Stomach smooth muscle (tissue), 2 donors: ENCODE measurements around the gene RUNX3.

ENCODE experiments used
- H3K27ac ChIP-seq: one replicate; pipeline ENCODE4 v1.7.0; 2013; ENCODE audit warnings: mild to moderate bottlenecking, low read length, inconsistent platforms
- H3K27me3 ChIP-seq, 2 donors: one replicate each; pipeline ENCODE4 v1.7.0; 2013; ENCODE audit warnings: low read length in 2 of 2; ENCODE audit not compliant: insufficient read depth in 2 of 2, control insufficient read depth in 1 of 2
- H3K36me3 ChIP-seq, 2 donors: one replicate each; pipeline ENCODE4 v1.7.0; 2013; ENCODE audit warnings: low read length in 2 of 2; ENCODE audit not compliant: control insufficient read depth in 2 of 2, insufficient read depth in 2 of 2
- H3K4me1 ChIP-seq: one replicate; pipeline ENCODE4 v1.7.0; 2013; ENCODE audit warnings: low read length; ENCODE audit not compliant: control insufficient read depth, insufficient read depth
- H3K4me3 ChIP-seq, 2 donors: one replicate each; pipeline ENCODE4 v1.7.0; 2013; ENCODE audit warnings: low read length in 2 of 2
- H3K9ac ChIP-seq, 2 donors: one replicate each; pipeline ENCODE4 v1.7.0; 2013; ENCODE audit warnings: low read length in 2 of 2, mild to moderate bottlenecking in 1 of 2
- H3K9me3 ChIP-seq, 2 donors: one replicate each; pipeline ENCODE4 v1.7.0; 2013; ENCODE audit warnings: low read length in 2 of 2; ENCODE audit not compliant: control insufficient read depth in 2 of 2
- donor health status: healthy.
- donor health status: Pancreatic carcinoma.

The RUNX3 gene

GRCh38 chr1:24955779-24956365 is 25.8 kb upstream of the RUNX3 start:
- Histone ChIP-seq H3K36me3 (no peaks in the 10 kb centered on the region), H3K9ac (no peak overlapping the region), H3K9me3 (no peaks in the 10 kb centered on the region), H3K4me3 (no peak overlapping the region), H3K27ac (no peak overlapping the region), H3K27me3 (peaks cover 0 to 8% of the 10 kb centered on the region in 2 donors), H3K4me1 (no peaks in the 10 kb centered on the region)

- Histone ChIP-seq H3K4me1 (no peaks in the 10 kb centered on the region), H3K36me3 (no peaks in the 10 kb centered on the region), H3K9me3 (no peaks in the 10 kb centered on the region), H3K27ac (no peak overlapping the region), H3K27me3 (peaks cover 0 to 3% of the 10 kb centered on the region in 2 donors), H3K9ac (no peak overlapping the region), H3K4me3 (no peak overlapping the region)
These were observed 25.1 kb upstream of the RUNX3 start for GRCh38 chr1:24955161-24955560.

GRCh38 chr1:24954631-24955030 is 24.6 kb upstream of the RUNX3 start:
- Histone ChIP-seq H3K4me3 (no peak overlapping the region), H3K9ac (no peak overlapping the region), H3K27ac (no peak overlapping the region), H3K27me3 (peaks cover 0 to 3% of the 10 kb centered on the region in 2 donors), H3K9me3 (no peaks in the 10 kb centered on the region), H3K4me1 (no peaks in the 10 kb centered on the region), H3K36me3 (no peaks in the 10 kb centered on the region)

- H3K9me3 ChIP-seq, result no peaks in the 10 kb centered on the region
- H3K9ac ChIP-seq, result no peak overlapping the region
- H3K27me3 ChIP-seq, result peaks cover 0 to 3% of the 10 kb centered on the region in 2 donors
- no peaks in the 10 kb centered on the region for H3K4me1 ChIP-seq
- H3K4me3 ChIP-seq, result no peak overlapping the region
- H3K36me3 ChIP-seq, result no peaks in the 10 kb centered on the region
- no peak overlapping the region for H3K27ac ChIP-seq
These were observed 23.9 kb upstream of the RUNX3 start for GRCh38 chr1:24954022-24954421.

GRCh38 chr1:24952413-24952841 is 22.4 kb upstream of the RUNX3 start:
- H3K4me1 ChIP-seq, result no peaks in the 10 kb centered on the region
- H3K9me3 ChIP-seq, result no peaks in the 10 kb centered on the region
- H3K4me3 ChIP-seq, result no peak overlapping the region
- no peak overlapping the region for H3K9ac ChIP-seq
- H3K27me3 ChIP-seq, result peaks cover 0 to 3% of the 10 kb centered on the region in 2 donors
- no peak overlapping the region for H3K27ac ChIP-seq
- H3K36me3 ChIP-seq, result no peaks in the 10 kb centered on the region

GRCh38 chr1:24951810-24952412 is 21.8 kb upstream of the RUNX3 start:
- Histone ChIP-seq H3K4me3 (no peak overlapping the region), H3K36me3 (no peaks in the 10 kb centered on the region), H3K27me3 (peaks cover 0 to 3% of the 10 kb centered on the region in 2 donors), H3K9ac (no peak overlapping the region), H3K27ac (no peak overlapping the region), H3K4me1 (no peaks in the 10 kb centered on the region), H3K9me3 (no peaks in the 10 kb centered on the region)

GRCh38 chr1:24951337-24951736 is 21.3 kb upstream of the RUNX3 start:
- H3K4me3 ChIP-seq, result no peak overlapping the region

GRCh38 chr1:24949331-24949881 is 19.3 kb upstream of the RUNX3 start:
- Histone ChIP-seq H3K27me3 (no peaks in the 10 kb centered on the region), H3K4me1 (no peaks in the 10 kb centered on the region)

More at GRCh38 chr1:24951337-24951736, 21.3 kb upstream of the RUNX3 start:
- H3K27me3 ChIP-seq, result no peaks in the 10 kb centered on the region
- no peaks in the 10 kb centered on the region for H3K36me3 ChIP-seq
- no peaks in the 10 kb centered on the region for H3K4me1 ChIP-seq
- no peak overlapping the region for H3K27ac ChIP-seq
- no peaks in the 10 kb centered on the region for H3K9me3 ChIP-seq
- H3K9ac ChIP-seq, result no peak overlapping the region

GRCh38 chr1:24948079-24948827 is 18.2 kb upstream of the RUNX3 start:
- no peak overlapping the region for H3K4me3 ChIP-seq
- H3K4me1 ChIP-seq, result no peaks in the 10 kb centered on the region
- H3K27me3 ChIP-seq, result no peaks in the 10 kb centered on the region
- no peaks in the 10 kb centered on the region for H3K9me3 ChIP-seq
- no peak overlapping the region for H3K9ac ChIP-seq
- no peak overlapping the region for H3K27ac ChIP-seq
- H3K36me3 ChIP-seq, result no peaks in the 10 kb centered on the region

More at GRCh38 chr1:24949331-24949881, 19.3 kb upstream of the RUNX3 start:
- Histone ChIP-seq H3K4me3 (no peak overlapping the region), H3K27ac (no peak overlapping the region), H3K9ac (no peak overlapping the region), H3K36me3 (no peaks in the 10 kb centered on the region), H3K9me3 (no peaks in the 10 kb centered on the region)

- H3K27ac ChIP-seq, result no peak overlapping the region
- H3K9ac ChIP-seq, result no peak overlapping the region
- H3K36me3 ChIP-seq, result no peaks in the 10 kb centered on the region
- H3K4me3 ChIP-seq, result no peak overlapping the region
- no peaks in the 10 kb centered on the region for H3K9me3 ChIP-seq
- H3K4me1 ChIP-seq, result no peaks in the 10 kb centered on the region
- H3K27me3 ChIP-seq, result no peaks in the 10 kb centered on the region
These were observed 17.0 kb upstream of the RUNX3 start for GRCh38 chr1:24946861-24947658.
